Colonic mucosa (tissue), 4 donors: Measurements from ENCODE around the gene APOBEC3B. TPM values are rescaled to one million over a fixed set of nuclear protein-coding genes. Genes with fewer than 3 reads are reported as not detected.
A peak's percentile ranks its signal among the peaks of the same experiment; 100 is the strongest.

Experiments used
- DNase-seq: peaks from one replicate; pipeline ENCODE4 v3.0.0-alpha.2; 2020
- H3K27ac ChIP-seq: fragments of 200-600 bp; one replicate; pipeline ENCODE4 v1.8.0; 2021
- H3K27me3 ChIP-seq: fragments of 200-600 bp; one replicate; pipeline ENCODE4 v1.8.0; 2021
- H3K36me3 ChIP-seq: fragments of 200-600 bp; one replicate; pipeline ENCODE4 v1.8.0; 2021
- H3K4me1 ChIP-seq: fragments of 200-600 bp; one replicate; pipeline ENCODE4 v1.8.0; 2021; ENCODE audit warnings: mild to moderate bottlenecking
- H3K4me3 ChIP-seq: fragments of 200-600 bp; one replicate; pipeline ENCODE4 v1.8.0; 2021
- H3K9ac ChIP-seq, 2 donors: one replicate each; pipeline ENCODE4 v1.7.0; 2013; ENCODE audit warnings: control low read depth in 2 of 2, low read depth in 2 of 2, low read length in 2 of 2
- H3K9me3 ChIP-seq: fragments of 200-600 bp; one replicate; pipeline ENCODE4 v1.8.0; 2021
- CTCF ChIP-seq: fragments of 200-600 bp; IDR thresholded peaks from one replicate; pipeline ENCODE4 v1.8.0; 2022; ENCODE audit warnings: antibody characterized with exemption, mild to moderate bottlenecking
- intact Hi-C: fragments of 100-400 bp; cut with DNase I; formaldehyde crosslinking; loops from one replicate; pipeline ENCODE4 v1.14.1; 2022
- total RNA-seq, 2 donors: library from RNA; stranded (reverse); fragmentation: NEBNext Ultra II Directional in 1 of 2; extraction: Animal tissue kit (Norgen Biotek cat#: 25700) in 1 of 2; gene quantifications; one replicate each; pipeline ENCODE4 v1.2.1, GENCODE V29; 2021
- donor health status: healthy.
- donor health status: DM: no; HTN: no; CAD: no.
- donor health status: DM: no; HTN: no; CAD: no.

Gene APOBEC3B
- total RNA-seq, 2 donors from 2014 or later: 9.3 to 18.9 TPM

GRCh38 chr22:38947321-38948140 is 34.6 kb upstream of the APOBEC3B start:
- Histone ChIP-seq H3K9me3 (no peaks in the 10 kb centered on the region), H3K4me1 (no peaks in the 10 kb centered on the region), H3K27ac (no peak overlapping the region), H3K27me3 (no peaks in the 10 kb centered on the region), H3K9ac (no peak overlapping the region), H3K36me3 (no peaks in the 10 kb centered on the region), H3K4me3 (no peak overlapping the region)
- TF ChIP-seq CTCF: no peak
- intact Hi-C loops: no loop called here
- DNase-seq: no peak

GRCh38 chr22:38948181-38948940 is 33.8 kb upstream of the APOBEC3B start:
- DNase-seq: no peak
- Histone ChIP-seq H3K4me3 (no peak overlapping the region), H3K9ac (no peak overlapping the region), H3K27me3 (no peaks in the 10 kb centered on the region), H3K9me3 (no peaks in the 10 kb centered on the region), H3K36me3 (no peaks in the 10 kb centered on the region), H3K27ac (no peak overlapping the region), H3K4me1 (no peaks in the 10 kb centered on the region)
- intact Hi-C loops: no loop called here
- no peak for TF ChIP-seq CTCF

- Histone ChIP-seq H3K9ac (peak overlapping the region in 1 of 2 donors; percentile 47), H3K4me1 (no peaks in the 10 kb centered on the region), H3K9me3 (no peaks in the 10 kb centered on the region), H3K4me3 (no peak overlapping the region), H3K27ac (no peak overlapping the region), H3K36me3 (no peaks in the 10 kb centered on the region), H3K27me3 (no peaks in the 10 kb centered on the region)
- TF ChIP-seq CTCF: no peak
- intact Hi-C loops: no loop called here
- DNase-seq: no peak
Measured at GRCh38 chr22:38949889-38950405, 32.2 kb upstream of the APOBEC3B start.

- no peaks in the 10 kb centered on the region for H3K36me3 ChIP-seq
- peak overlapping the region; percentile 28 for H3K27ac ChIP-seq
- H3K9ac ChIP-seq: peak overlapping the region in 1 of 2 donors; percentile 47
- no peaks in the 10 kb centered on the region for H3K9me3 ChIP-seq
- TF ChIP-seq CTCF: no peak
- no peak for DNase-seq
- H3K27me3 ChIP-seq: no peaks in the 10 kb centered on the region
- H3K4me3 ChIP-seq: no peak overlapping the region
- no peaks in the 10 kb centered on the region for H3K4me1 ChIP-seq
- intact Hi-C loops: no loop called here
Measured at GRCh38 chr22:38950527-38951295, 31.4 kb upstream of the APOBEC3B start.

- H3K4me1 ChIP-seq: no peaks in the 10 kb centered on the region
- no peak for DNase-seq
Measured at GRCh38 chr22:38951734-38952133, 30.4 kb upstream of the APOBEC3B start.

More at GRCh38 chr22:38951734-38952133, 30.4 kb upstream of the APOBEC3B start:
- Histone ChIP-seq H3K9me3 (no peaks in the 10 kb centered on the region), H3K9ac (peak overlapping the region in 1 of 2 donors; percentile 67), H3K27me3 (no peaks in the 10 kb centered on the region), H3K27ac (peak overlapping the region; percentile 28), H3K4me3 (no peak overlapping the region), H3K36me3 (no peaks in the 10 kb centered on the region)
- no peak for TF ChIP-seq CTCF
- intact Hi-C loops: no loop called here
